RCC 7860 (cell line): ENCODE data around the gene RNF5.
A peak's percentile ranks its signal among the peaks of the same experiment; 100 is the strongest.
"Not testable (repeated sequence)": the region's sequence is repeated elsewhere in the genome, so short reads cannot be mapped to it uniquely, and the experiment has no call there.

Experiments used
- DNase-seq: peaks from one replicate; pipeline ENCODE4 v3.0.0-alpha.2; 2015; ENCODE audit warnings: low spot score
- FAIRE-seq: peaks from 2 replicates; lab custom pipeline; 2012; peaks lifted over from hg19 to GRCh38; lab: Jason Lieb, UNC

Gene RNF5, protein sequence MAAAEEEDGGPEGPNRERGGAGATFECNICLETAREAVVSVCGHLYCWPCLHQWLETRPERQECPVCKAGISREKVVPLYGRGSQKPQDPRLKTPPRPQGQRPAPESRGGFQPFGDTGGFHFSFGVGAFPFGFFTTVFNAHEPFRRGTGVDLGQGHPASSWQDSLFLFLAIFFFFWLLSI

DNA sequence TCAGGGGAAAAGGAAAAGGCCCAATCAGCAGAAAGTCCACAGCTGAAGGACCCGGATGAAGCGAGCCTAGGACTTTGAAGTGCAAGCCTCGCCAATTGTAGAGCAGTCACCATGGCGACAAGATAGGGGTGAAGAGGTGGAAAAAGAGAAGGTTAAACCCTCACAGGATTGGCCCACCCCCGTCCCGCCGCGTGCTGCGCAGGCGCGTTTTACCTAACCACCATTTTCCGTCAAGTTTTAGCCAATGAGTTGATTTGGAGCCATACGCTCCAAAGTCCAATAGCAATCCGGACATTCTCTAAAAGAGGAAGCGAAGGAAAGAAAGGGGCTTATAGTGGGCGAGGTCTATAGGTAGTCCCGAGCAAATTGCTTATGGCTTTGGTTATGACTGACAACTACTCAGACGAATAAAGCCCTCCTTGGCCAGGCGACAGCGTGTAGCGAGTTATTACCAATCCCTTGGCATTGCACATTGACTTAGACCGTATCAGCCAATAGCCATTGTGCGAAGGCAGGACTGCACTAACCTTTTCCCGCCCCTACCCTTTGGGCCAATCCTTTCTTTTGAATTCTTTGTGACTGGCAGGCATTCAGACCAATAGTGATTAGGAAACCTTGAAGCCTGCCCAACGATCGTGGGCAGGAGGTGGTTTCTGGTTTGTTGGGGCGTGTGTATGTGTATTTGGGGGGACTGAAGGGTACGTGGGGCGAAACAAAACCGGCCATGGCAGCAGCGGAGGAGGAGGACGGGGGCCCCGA lies at the start of gene RNF5:
Gene RNF5, plus strand, starts transcription at position 618 of the 759 bp plus-strand sequence. Its CDS starts 107 bp downstream, at position 725.
- peak; percentile 99 for DNase-seq
- FAIRE-seq, result peak; percentile 90

DNA sequence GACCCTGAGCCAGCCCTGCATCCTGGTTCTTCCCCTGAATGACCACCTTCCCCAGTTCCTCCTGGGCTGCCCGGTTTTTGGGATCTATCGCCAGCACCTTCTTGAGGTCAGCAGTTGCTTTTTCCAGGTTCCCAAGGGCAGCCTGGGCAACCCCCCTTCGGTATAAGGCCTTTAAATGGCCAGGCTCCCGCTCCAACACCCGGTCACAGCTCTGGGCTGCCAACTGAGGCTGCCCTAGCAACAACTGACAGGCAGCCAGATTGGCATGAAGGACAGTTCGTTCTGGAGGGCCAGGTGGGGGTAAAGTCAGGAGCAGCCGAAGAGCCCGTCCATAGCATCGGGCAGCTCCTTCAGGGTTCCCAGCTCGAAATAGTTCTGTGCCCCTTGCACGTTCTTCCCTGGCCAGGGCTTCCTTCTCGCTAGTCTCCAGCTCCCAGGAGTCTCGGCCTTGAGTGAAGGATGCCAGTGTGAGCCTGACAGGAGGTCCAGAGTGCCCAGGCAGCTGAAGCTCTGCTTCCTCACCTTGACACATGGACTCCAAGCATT lies 49.4 kb upstream of the RNF5 start:
- FAIRE-seq (no peak), DNase-seq (no peak)

DNA sequence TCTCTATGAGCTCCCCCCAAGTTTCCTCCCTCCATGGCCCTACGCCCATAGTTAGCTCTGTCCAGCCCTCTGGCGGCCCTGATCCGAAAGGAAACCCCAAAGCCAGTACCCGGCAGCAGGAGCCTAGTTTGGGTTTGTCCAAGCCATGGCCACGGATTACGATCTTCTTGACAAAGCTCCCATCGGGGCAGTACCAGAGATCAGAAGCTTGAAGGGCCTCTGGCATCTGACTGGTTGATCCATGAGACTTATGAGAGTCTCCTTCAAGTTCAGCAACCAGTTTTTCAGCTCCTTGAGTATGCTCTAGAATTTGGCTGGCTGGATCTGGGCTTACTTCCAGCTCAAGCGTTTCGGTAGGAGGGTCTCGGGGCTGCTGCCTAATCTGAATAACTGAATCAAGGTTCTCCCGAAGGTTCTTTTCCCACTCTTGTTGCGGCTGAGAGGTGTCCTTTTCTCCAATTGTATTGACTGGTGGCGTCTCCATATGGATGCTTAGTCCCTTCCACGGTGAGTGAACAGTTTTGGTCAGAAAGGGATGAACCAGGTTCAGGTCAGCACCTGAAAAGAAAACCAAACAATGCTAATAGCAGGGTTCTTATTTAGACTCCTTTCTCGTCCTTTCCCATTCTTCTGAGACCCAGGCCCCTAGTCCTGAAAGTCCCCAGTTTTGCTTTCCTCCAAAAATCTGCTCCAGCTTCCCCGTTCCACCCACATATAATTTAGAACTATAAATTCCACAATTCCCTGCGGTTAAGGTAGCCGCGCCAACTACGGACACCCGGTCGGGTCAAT lies 48.7 kb upstream of the RNF5 start:
- DNase-seq (no peak), FAIRE-seq (no peak)

DNA sequence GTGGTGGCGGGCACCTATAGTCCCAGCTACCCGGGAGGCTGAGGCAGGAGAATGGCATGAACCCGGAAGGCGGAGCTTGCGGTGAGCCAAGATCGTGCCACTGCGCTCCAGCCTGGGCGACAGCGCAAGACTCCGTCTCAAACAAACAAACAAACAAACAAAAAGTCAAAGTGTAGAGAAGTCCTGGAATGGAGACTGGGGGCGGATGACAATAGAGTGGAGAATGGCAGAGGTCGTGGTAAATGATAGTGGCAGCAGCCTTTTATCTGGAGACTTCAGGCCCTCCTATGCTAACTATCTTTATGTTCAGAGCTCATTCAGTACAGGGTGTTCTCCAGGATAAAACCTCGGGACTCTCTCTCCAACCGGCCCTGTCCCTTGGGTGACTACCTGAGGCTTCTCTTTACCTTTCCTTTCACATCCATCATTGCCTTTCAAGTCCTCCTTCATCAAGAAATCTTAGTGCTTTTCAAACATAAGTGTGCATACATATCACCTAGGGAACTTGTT lies 46.7 kb upstream of the RNF5 start:
- DNase-seq (no peak), FAIRE-seq (no peak)

DNA sequence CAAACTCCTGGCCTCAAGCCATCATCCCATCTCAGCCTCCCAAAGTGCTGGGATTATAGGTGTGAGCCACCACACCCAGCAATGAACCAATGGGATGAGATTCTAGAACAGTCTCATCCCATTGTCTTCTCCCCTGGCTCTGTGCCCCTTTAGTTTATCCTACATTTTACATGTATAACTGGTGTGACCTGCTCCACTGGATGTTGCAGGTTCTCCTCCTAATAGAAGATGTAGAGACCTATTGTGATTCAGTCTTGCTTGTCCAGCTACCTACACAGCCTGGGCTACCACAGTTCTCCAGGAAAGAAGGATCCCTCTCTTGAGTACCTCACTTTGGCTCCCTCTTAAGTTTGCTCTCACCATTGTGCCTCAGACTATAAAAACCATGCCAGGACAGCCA lies 46.1 kb upstream of the RNF5 start:
- FAIRE-seq (no peak), DNase-seq (no peak)

DNA sequence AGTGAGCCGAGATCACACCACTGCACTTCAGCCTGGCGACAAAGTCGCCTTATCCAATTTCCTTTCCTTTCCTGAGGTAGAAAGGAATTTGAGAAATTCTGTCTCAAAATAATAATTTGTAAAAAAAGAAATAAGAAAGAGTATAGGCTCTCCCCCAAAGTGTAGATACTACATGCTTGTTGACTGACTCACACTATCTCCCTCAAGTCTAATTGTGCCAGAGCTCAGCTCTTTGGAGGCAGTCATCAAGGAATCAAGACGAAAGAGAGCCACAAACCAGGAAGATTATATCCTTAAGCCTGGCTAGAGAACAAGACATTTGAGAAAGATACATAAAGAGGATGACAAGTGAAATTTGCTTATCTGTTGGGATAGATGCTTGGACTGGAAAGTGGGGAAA lies 44.4 kb upstream of the RNF5 start:
- FAIRE-seq (no peak), DNase-seq (no peak)

DNA sequence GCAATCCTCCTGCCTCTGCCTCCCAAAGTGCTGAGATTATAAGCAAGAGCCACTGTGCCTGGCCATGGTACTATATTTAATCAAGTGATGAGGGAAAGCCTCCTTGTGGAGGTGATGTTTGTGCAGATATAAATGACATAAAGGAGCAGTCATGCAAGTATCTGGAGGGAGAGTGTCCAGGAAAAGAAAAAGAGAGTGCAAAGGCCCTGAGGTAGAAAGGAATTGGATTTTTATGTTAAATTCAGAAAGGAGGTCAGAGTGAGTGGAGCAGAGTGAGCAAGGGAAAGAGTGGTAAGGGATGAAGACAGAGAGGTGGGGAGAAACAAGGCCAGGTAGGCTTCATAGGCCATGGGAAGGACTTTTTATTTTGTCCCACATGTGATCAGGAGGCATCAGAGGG lies 40.8 kb upstream of the RNF5 start:
- DNase-seq (no peak), FAIRE-seq (no peak)

DNA sequence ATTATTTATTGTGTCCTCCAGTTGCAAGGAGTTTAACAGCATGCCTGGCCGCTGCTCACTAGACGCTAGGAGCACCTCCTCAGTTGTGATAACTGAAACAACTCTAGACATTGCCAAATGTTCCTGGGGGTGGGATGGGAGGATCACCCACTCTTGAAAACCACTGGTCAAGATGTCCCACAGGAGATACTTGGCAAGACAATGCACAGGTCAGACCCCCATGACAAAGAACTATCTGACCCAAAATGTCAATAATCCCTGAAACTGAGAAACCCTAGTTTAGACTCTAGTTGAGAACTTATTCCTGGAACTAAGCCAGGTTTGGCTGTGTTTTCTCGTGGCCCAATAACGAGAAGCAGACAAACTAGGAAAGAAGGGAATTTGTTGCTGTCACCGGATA lies 38.6 kb upstream of the RNF5 start:
- FAIRE-seq, result no peak
- no peak for DNase-seq

DNA sequence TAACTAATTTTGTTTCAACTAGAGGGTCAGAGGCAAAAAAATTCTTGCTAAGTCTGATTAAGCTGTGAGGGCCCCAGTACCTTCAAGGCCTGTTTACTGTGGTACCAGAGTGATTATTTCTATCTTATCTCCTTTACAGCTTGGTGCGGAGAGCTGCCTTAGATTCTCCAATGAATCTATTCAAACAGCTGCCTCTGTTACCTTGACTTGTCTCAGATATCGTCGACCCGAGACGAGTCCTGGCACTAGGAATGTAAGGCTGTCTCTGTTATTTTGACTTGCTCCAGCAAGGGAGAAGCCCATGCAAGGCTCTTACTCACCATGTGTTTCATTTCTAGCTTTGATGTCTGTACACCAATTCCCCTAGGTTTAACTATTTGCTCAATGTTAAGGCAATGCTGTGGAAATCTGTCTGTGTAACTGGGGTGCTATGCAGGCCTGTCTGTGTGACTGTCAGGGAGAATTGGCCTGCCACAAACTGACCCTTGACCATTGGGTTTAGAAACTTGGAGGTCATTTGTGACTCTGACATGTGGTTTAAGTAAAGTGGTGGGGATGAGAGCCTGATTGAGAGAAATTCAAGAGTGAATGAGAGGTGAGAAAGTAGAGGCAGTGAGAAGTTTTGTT lies 37.7 kb upstream of the RNF5 start:
- no peak for FAIRE-seq

DNA sequence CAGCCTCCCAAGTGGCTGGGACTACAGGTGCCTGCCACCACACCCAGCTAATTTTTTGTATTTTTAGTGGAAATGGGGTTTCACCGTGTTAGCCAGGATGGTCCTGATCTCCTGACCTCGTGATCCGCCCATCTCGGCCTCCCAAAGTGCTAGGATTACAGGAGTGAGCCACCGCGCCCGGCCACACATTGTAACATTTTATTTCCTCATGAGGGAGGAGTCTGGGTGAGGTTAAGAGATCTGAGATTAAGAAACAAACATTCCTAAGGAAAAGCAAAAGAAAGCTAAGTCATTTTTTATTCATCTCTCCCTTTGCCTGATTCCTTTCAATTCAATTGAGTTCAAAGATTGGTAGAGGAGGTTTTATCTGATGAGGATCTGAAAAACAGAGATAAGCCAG lies 34.0 kb upstream of the RNF5 start:
- FAIRE-seq, DNase-seq: not testable (repeated sequence)

More for the DNA sequence above, 37.7 kb upstream of the RNF5 start:
- DNase-seq, result no peak

DNA sequence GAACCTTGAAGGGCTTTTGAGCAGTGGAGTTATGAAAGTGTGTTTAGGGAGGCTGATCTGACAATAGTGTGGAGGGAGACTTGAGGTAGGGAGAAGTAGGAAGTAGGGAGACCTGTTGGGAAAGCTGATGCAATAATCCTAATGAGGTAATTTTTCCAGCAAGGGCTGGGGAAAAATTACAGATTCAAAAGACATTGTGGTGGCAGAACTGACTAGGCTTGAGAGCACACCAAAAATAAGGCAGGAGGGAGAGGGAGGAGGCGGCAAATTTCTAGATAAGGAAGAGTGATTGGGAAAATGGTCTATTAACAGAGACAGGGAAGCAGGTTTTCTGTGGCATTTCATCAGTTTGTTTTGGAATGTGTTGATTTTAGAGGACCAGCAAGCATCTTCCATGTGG lies 31.9 kb upstream of the RNF5 start:
- FAIRE-seq (no peak), DNase-seq (no peak)

DNA sequence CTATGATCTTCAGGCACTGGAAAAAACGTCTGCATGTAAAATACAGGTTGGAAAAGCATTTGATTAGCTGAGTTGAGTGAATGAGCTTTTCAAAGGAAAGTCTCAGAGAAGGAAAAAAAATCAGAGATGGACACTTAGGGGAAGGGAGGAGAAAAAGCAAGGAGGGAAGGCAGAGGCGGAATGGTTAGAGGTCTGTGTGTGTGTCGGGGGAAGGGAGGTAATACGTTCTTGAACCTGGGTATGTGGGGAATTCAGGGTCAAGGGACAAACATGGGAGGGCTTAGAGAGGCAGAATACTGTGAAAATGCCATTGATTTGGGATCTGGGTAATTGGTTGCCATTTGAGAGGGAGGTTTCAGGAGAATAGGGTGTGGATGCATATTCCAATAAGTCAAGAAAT lies 31.5 kb upstream of the RNF5 start:
- no peak for DNase-seq
- FAIRE-seq, result no peak

DNA sequence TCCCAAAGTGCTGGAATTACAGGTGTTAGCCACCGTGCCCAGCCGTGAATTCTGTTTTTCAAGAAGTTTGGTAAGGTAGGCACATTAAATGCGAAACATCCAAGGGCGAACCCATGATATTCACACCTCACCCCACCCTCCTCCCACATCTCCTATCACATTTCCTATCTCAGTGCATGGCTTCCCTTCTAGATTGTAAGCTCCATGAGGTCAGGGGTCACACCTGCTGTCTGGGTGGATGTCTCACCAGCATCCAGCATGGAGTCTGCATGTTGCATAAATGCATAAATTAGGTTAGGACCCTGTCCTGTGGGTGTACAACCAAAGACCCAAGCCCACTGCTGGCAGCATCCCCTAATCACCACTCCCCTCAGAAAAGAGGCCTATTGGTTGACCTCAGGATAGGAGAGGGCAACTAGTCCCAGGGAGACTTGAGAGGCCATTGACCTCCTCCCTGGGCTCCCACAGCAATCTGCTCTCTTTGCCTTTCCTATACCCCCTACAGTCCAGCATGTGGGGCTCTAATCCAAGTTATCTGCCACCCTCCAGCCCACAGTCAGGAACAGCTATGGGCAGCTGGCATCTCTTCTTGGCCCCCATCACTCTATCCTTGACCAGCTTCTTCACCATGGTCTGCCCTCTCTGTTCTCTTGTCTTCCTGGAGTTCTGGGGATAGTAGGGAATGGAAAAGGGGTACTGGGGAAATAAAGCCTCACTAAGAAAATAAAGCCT lies 30.6 kb upstream of the RNF5 start:
- DNase-seq, result no peak
- FAIRE-seq, result no peak

DNA sequence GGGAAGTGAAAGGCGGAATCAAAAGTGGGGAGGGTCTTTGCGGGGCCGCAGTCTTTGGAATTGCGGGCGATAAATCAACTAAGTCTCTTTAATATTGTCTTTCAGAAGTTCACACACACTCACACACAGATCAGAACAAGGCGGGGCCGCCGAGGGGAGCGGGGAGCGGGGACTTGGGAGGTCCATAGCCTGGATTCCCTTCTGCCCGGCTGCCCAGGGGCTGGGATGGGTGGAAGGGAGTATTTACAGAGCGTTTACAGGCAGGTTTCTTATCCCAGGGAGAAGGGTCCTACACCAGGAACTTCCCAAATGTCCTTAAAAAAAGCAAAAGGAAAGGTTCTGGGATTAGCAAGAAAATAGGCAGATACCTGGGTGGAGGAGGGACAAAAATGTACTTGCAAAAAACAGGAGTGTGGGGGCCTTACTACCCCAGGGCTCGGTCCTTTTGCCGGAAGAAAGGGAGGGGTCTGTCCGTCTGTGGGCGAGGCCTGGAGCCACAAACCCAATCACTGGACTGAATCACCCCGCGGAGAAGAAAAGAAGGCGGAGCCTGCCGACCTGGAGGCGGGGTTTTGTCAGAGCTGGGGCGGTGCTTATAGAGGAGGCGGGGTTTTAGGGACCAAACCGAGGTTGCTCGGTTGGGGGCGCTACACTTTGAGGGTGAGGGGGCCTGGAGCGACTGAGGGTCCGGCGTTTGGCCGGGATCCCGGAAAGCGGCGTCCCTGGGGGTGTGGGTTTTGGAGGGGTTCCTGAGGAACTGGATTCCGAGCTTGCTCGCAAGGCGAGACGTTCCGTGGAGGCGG lies 29.7 kb upstream of the RNF5 start:
- FAIRE-seq (no peak), DNase-seq (no peak)

DNA sequence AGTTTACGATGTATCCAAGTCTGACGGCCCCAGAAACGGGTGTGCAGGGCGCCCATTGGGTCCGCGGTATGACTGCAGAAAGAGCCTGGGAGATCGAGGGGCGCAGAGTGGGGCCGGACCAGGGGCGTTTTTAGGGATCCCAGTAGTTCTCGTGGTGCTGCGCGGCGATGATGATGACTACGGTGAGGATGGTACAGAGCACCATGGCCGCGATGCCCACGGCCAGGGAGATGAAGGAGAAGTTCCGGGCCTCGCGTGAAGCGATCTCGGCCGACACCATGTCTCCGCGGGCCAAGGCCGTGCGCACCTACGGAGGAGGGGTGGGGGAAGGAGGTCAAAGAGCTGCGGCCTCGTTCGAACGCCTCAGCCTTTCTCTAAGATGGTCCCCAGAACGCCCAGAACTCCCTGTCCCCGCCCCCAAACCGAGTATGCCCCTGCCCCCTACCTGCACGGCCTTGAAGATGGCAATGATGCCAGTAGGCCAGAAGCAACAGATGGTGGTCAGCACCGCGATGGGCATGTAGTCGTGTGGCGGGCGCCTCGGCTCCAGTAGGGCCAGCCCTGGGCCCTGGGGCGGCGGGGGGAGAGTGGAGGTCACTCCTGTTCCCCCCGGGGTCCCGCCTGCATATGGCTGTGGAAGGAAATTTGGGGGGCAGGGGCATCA lies 29.0 kb upstream of the RNF5 start:
- DNase-seq (no peak), FAIRE-seq (no peak)

DNA sequence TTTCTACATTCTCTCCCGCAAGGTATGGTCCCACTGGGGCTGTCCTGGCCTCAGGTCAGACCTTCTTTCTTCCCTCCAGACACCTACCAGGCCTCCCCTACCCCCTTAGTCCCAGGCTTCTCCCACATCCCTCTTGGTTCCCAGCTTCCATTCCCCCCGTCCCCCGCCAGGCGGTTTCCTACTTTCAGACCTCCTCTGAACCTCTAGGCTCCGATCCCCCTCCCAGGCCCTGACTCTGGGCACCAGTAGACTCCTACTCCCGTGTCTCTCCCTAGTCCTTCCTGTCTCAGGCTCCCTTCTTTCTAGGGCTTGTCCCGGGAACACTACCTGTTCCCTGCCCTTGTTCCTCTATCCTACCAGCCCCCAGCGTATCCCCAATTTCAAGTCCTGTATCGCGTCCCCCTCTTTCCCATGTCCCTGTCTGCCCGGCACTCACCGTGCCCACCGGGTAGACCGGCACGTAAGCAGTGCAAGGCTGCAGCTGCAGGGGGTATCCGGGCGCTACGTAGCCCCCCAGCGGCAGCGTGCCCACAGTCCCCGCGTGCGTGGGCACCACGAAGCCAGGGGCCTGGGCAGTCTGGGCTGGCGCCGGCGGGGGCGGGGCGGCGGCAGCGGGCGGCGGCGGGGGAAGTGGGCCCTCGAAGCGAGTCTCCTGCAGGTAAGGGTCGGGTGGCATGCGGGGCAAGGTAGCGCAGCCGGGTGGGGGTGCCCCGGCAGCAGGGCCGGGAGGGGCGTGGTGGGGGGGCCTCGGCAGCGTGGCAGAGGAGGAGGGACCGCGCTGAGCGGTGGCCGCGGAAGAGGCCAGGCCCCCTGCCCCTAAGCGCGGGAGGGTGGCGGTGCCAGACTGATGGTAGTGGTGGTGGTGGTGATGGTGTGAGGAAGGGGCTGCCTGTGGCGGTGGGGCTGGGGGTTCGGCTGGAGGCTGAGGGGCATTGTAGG lies 28.0 kb upstream of the RNF5 start:
- no peak for DNase-seq
- FAIRE-seq, result no peak

DNA sequence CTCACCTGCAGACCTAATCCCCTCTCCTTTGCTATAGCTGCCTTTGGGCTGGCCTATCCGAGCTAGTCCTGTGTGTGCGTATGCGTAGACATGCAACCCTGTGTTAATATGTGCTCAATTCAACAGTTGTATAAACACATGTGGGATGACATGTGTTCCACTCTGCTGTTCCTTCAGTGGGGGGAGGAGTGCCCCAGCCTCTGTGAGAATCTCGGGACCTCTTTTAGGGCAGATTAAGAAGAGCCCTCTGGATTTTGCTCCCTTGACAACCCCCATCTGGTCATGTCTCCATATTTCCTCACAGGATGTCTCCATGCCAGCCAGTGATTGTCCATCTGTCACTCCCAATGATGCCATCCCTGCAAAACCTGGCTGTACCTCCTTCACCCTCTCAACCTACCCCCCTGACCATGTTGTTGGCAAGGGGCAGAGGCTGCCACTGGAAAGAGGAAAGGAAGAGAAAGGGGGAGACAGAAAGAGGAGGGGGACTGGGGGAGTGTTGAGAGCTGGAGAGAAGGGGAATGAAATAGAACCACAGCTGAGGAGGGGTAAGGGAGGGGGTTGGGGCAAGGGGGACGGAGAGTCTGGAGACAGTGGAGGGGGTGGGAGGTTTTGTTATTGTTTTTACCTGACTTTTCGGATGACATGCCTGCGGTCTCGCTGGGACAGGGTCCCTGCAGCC lies 26.9 kb upstream of the RNF5 start:
- FAIRE-seq, result no peak
- no peak for DNase-seq
